HL-60 (cell line): ENCODE data around the gene TMEM41A.
A peak's percentile ranks its signal among the peaks of the same experiment; 100 is the strongest.
"Not testable (repeated sequence)": the region's sequence is repeated elsewhere in the genome, so short reads cannot be mapped to it uniquely, and the experiment has no call there.

ENCODE experiments used
- DNase-seq, 2 experiments: peaks; one replicate each; pipeline ENCODE4 v3.0.0-alpha.2; 2010 to 2020; ENCODE audit warnings: low read depth in 1 of 2, low spot score in 1 of 2
- H3K27ac ChIP-seq: fragments of 250-450 bp; sonication (Bioruptor Pico); replicated peaks from 2 replicates; pipeline ENCODE4 v1.5.1; 2020; ENCODE audit warnings: mild to moderate bottlenecking, moderate library complexity
- H3K27me3 ChIP-seq: fragments of 250-450 bp; sonication (Bioruptor Pico); 2 replicates; pipeline ENCODE4 v1.5.1; 2021; ENCODE audit warnings: mild to moderate bottlenecking, moderate library complexity; ENCODE audit not compliant: insufficient read depth, poor library complexity, severe bottlenecking
- H3K4me3 ChIP-seq: replicated peaks from 2 replicates; pipeline ENCODE4 v1.5.1; 2011; ENCODE audit warnings: mild to moderate bottlenecking, control low read depth, low read length; ENCODE audit not compliant: insufficient read depth
- GABPA ChIP-seq: IDR thresholded peaks from 2 replicates; pipeline ENCODE4 v1.6.1; 2012; ENCODE audit warnings: low read depth
- POLR2AphosphoS5 ChIP-seq: IDR thresholded peaks from 2 replicates; pipeline ENCODE4 v1.6.1; 2012; ENCODE audit warnings: low read depth
- SPI1 ChIP-seq: IDR thresholded peaks from 2 replicates; pipeline ENCODE4 v1.6.1; 2012; ENCODE audit warnings: low read depth, mild to moderate bottlenecking, borderline replicate concordance
- TF ChIP-seq, protein P1 (sequence below): IDR thresholded peaks from 2 replicates; pipeline ENCODE4 v1.6.1; 2012; ENCODE audit warnings: low read depth; ENCODE audit not compliant: insufficient replicate concordance
- TF ChIP-seq, protein P2 (sequence below): IDR thresholded peaks from one replicate; pipeline ENCODE4 v1.5.1; 2011; ENCODE audit warnings: low read length, control low read depth, inconsistent platforms; ENCODE audit not compliant: insufficient read depth

The TMEM41A gene

DNA sequence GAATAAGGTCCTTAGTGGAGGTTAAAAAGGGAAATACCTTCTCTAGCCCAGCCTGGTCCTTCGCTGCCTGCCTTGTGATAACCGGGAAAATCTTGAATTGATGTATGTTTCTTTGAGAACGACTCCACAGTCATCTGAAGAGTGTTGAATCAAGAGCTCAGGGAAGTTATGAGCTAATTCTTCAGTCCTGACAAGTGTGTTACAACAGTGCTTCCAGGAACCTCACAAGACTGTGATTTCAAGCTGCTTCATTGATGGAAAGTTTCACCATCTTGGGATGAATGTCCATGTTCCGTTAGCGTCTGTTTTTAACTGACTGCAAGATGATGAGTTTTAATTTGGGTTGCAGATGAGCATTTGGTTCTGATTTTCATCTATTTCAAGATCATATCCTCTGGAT is 12.4 kb downstream of the TMEM41A start:
- TF ChIP-seq SPI1 (no peak), POLR2AphosphoS5 (no peak), GABPA (no peak)
- TF ChIP-seq, protein P1, sequence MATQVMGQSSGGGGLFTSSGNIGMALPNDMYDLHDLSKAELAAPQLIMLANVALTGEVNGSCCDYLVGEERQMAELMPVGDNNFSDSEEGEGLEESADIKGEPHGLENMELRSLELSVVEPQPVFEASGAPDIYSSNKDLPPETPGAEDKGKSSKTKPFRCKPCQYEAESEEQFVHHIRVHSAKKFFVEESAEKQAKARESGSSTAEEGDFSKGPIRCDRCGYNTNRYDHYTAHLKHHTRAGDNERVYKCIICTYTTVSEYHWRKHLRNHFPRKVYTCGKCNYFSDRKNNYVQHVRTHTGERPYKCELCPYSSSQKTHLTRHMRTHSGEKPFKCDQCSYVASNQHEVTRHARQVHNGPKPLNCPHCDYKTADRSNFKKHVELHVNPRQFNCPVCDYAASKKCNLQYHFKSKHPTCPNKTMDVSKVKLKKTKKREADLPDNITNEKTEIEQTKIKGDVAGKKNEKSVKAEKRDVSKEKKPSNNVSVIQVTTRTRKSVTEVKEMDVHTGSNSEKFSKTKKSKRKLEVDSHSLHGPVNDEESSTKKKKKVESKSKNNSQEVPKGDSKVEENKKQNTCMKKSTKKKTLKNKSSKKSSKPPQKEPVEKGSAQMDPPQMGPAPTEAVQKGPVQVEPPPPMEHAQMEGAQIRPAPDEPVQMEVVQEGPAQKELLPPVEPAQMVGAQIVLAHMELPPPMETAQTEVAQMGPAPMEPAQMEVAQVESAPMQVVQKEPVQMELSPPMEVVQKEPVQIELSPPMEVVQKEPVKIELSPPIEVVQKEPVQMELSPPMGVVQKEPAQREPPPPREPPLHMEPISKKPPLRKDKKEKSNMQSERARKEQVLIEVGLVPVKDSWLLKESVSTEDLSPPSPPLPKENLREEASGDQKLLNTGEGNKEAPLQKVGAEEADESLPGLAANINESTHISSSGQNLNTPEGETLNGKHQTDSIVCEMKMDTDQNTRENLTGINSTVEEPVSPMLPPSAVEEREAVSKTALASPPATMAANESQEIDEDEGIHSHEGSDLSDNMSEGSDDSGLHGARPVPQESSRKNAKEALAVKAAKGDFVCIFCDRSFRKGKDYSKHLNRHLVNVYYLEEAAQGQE: no peak
- TF ChIP-seq, protein P2, sequence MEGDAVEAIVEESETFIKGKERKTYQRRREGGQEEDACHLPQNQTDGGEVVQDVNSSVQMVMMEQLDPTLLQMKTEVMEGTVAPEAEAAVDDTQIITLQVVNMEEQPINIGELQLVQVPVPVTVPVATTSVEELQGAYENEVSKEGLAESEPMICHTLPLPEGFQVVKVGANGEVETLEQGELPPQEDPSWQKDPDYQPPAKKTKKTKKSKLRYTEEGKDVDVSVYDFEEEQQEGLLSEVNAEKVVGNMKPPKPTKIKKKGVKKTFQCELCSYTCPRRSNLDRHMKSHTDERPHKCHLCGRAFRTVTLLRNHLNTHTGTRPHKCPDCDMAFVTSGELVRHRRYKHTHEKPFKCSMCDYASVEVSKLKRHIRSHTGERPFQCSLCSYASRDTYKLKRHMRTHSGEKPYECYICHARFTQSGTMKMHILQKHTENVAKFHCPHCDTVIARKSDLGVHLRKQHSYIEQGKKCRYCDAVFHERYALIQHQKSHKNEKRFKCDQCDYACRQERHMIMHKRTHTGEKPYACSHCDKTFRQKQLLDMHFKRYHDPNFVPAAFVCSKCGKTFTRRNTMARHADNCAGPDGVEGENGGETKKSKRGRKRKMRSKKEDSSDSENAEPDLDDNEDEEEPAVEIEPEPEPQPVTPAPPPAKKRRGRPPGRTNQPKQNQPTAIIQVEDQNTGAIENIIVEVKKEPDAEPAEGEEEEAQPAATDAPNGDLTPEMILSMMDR: no peak
- H3K27ac ChIP-seq: no peak overlapping the region
- DNase-seq: no peak
- H3K4me3 ChIP-seq: no peak overlapping the region
- no peaks in the 10 kb centered on the region for H3K27me3 ChIP-seq

DNA sequence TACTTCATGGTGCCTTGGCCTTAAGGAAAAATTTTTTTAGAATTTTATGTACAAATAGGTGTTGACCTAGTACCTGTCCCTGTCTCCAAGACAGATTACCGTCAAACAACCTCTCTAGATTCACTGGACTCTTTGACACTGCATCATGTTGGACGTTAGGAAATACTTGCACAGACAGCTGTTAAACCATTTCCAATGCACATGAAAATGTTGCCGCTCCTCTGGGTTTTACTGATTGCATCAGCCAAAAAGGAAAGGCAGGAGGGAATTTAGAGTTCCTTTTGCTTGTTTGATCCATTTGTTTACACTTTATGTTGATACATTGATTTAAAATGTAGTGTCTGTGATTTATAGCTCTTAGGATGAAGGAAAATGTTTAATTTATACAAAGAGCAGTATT is 14.5 kb downstream of the TMEM41A start:
- TF ChIP-seq SPI1 (no peak), POLR2AphosphoS5 (no peak), GABPA (no peak)
- TF ChIP-seq, protein P2: no peak
- TF ChIP-seq, protein P1: no peak
- no peak for DNase-seq
- no peaks in the 10 kb centered on the region for H3K27me3 ChIP-seq
- H3K27ac ChIP-seq: no peak overlapping the region
- H3K4me3 ChIP-seq: no peak overlapping the region

DNA sequence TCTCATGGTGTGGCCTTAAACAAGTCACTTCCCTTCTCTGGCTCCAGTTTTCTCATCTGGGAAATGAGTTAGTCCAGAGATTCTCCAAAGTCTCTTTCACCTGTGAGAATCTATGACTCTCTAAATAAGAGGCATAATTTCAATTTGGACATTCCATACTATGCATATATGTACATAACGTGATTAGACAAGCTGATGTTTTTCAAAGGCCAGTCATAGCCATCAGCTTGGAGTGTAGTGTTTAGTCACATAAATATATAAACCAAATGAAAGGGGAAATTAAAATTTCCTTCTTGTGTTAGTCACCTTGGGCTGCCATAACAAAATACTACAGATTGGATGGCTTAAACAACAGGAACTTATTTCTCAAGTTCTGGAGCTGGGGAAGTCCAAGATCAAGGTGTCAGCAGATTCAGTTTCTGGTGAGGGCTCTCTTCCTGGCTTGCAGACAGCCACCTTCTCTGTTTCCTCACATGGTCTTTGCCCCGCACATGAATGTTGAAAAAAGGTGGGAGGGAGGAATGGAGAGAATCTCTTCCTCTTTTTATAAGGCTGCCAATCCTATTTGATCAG is 19.4 kb downstream of the TMEM41A start:
- TF ChIP-seq POLR2AphosphoS5 (no peak), SPI1 (peak; percentile 64)
- no peak overlapping the region for H3K27ac ChIP-seq
- H3K27me3 ChIP-seq: no peaks in the 10 kb centered on the region
- peak in 1 of 2 experiments; percentile 5 for DNase-seq
- no peak overlapping the region for H3K4me3 ChIP-seq

DNA sequence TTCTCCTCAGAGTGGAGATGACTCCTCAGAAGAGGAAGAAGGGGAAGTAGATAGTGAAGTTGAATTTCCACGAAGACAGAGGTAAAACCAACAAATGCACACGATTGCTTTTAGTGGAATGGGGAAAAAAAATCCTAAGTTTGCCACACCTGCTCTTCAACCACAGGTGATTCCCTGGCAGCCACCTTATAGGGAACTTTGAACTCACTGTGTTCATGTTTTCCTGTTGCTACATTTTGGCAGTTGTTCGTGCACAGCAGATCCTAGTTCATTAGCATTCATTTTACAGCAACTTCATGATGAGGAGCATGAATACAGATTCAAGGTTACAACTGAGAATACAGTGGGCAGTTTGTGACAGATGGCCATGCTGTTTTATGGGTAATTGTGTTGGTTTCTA is 21.5 kb downstream of the TMEM41A start:
- H3K4me3 ChIP-seq: no peak overlapping the region
- TF ChIP-seq, protein P1: no peak
- TF ChIP-seq, protein P2: no peak
- TF ChIP-seq SPI1 (no peak), GABPA (no peak), POLR2AphosphoS5 (no peak)
- H3K27me3 ChIP-seq: no peaks in the 10 kb centered on the region
- no peak overlapping the region for H3K27ac ChIP-seq
- no peak for DNase-seq

DNA sequence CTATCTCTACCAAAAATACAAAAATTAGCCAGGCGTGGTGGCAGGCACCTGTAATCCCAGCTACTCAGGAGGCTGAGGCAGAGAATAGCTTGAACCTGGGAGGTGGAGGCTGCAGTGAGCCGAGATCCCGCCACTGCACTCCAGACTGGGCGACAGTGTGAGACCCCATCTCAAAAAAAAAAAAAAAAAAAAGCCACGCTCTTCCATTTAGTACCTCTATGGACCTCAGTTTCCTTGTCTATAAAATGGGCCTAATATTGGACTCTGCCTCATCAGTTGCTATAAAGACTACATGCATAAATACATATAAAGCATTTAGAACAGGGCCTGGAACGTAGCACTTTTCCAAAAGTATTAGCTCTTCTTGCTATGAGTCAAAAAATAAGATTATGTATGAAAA is 23.9 kb downstream of the TMEM41A start:
- not testable (repeated sequence) for H3K27me3 ChIP-seq, H3K27ac ChIP-seq, H3K4me3 ChIP-seq, DNase-seq
